HG03095 (cell line): Measurements from ENCODE around the gene CABP1.
"Not testable (repeated sequence)": the region's sequence is repeated elsewhere in the genome, so short reads cannot be mapped to it uniquely, and the experiment has no call there.

Source experiments
- ATAC-seq: cut with Tn5 transposase; IDR thresholded peaks from one replicate; pipeline ENCODE4 v1.9.1; 2021; ENCODE audit warnings: moderate library complexity; ENCODE audit not compliant: unreplicated experiment

CABP1 gene

DNA sequence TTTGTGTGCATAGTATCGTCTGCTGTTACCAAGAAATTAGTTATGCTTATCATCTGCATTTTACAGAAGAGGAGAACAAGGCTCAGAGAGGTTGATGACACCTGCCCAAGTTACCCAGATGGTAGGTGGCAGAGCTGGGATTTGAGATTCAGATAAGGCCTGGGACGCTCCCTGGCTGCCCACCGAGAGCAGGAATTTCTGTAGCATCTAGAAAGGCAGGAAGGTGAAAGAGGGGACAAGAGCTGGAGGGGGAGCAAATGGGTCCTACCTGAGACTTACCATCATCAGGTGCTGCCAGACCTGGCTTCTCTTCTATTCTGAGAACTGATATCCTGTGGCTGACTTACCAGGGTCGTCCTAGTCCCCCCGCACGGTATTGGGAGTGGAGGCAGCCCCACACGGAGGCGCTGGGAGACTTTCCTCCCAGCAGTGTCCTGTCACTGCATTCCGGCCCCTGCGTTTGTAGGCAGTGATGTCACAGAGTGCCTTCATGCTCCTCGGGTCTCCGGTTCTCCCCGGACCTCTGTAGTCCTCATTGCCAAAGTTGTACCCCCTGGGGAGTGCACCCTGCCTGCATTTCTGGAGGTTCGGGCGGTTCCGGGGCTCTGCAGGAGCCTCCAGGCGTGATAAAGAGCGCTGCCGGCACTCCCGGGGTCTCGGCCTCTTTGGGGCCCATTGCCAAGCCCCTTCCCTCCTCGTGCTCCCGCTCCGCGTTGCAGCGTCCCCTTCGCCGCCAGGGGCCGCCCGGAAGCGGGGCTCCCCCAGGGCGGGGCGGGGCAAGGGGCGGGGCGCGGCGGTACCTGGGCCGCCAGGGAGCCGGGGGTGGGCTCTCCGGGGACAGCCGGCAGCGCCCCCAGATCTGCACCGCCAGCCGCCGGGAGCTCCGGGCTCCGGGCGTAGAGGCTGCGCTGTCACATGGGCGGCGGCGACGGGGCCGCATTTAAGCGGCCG is at the start of gene CABP1:
TSS of gene CABP1 (plus strand) at position 856 of the 951 bp plus-strand sequence. CDS start at position 916, 60 bp downstream.
- peak; percentile 64 for ATAC-seq

DNA sequence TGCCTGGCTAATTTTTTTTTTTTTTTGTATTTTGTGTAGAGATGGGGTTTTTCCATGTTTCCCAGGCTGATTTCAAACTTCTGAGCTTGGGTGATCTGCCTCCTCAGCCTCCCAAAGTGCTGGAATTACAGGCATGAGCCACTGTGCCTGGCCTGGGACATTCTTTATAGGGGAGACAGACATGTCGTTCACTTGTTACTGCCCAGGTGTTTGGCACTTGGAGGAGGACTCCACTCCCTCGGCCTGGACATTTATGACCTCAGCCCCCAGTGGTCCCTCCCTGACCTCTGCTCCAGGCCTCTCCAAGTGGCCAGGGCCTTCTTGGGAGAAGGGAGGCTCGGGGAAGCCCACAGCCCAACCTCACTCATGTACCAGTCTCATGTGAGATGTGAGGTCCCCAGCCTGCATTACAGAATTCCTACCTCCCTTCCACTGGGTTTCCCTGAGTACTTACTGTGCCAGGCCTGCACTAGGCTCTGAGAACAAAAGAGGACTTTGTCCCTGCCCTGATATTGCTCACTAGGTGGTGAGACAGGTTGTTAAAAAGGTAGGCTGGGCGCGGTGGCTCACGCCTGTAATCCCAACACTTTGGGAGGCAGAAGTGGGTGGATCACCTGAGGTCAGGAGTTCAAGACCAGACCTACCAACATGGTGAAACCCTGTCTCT is 49.6 kb upstream of the CABP1 start:
- ATAC-seq, result no peak

DNA sequence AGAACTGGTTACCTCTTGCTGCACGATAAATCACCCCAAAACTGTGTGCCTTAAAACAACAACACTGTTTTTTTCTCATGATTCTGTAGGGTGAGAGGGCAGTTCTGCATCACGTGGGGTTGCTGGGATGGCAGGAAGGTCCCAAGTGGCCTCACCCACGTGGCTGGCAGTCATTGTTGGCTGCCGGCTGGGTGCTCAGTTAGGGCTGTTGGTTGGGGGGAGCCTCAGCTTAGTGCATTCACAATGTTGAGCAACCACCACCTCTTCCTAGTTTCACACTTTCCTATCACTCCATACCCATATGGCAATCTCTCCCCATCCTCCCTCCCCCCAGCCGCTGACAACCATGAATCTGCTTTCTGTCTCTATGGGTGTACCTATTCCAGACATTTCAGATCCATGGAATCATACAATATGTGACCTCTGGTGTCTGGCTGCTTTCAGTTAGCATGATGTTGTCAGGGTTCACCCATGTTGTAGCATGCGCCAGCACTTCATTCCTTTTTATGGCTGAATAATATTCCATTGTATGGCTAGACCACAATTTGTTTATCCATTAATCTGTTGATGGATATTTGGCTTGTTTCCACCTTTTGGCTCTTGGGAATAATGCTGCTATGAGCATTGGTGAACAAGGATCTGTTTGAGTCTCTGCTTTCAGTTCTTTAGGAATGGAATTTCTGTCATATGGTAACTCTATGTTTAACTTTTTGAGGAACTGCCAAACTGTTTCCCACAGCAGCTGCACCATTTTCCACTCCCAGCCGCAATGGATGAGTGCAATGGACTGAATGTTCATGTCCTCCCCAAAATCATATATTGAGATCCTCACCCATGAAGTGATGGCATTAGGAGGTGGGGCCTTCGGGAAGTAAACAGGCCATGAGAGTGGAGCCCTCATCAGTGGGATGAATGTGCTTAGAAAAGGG is 48.0 kb upstream of the CABP1 start:
- ATAC-seq, result no peak

GRCh38 chr12:120596901-120597300 is 43.5 kb upstream of the CABP1 start:
- no peak for ATAC-seq

DNA sequence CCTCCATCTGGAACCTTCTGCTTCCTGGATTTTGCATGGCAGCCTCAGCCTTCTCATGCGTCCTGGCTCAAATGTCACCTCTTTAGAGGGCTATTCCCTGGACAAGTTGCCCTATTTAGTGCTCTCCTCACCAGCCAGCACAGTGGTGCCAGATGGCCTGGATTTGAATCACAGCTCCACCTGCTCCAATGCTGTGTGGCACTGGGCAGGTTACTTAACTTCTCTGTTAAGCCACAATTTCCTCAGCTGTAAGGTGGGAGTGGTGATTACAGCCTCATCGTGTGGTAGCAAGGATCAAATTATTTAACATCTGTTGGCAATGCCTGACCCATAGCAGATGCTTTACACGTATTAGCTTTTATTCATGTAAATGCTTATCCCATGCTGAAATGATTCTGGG is 42.6 kb upstream of the CABP1 start:
- no peak for ATAC-seq

DNA sequence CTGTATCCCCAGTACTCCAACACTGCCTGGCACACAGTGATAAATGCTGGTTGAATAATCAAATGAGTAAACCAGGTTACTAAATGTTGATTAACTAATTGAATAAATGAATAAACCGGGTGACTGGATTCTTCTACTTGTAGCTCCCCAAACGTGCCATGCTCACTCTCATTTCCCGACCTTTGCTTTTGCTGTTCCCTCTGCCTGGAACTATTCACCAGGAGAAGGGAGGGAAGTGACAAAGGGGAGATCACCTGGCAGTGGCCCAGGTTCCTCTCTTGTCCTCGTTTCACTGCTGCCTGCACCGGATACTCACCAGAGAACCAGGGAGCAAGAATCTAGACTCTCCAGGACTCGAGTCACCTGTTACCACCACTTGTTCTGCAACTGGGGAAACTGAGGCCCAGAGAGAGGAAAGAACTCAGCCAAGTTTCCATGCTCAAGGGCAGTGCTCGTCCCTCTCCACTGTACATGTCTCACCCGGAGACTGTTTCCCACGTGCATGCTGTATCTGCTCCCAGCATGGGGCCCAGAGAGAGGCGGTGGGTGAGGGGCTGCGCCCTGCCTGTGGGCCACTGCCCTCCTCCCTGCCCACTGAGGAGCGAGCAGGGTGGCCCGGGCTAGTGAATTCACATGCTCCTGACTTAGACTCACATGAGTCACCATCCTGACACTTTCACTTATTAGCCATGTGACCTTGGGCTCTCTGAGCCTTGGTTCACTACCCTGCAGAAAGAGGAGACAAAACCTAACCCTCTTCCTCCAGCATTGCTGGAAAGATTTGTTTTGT is 41.6 kb upstream of the CABP1 start:
- no peak for ATAC-seq

GRCh38 chr12:120599672-120600552 is 40.5 kb upstream of the CABP1 start:
- no peak for ATAC-seq

DNA sequence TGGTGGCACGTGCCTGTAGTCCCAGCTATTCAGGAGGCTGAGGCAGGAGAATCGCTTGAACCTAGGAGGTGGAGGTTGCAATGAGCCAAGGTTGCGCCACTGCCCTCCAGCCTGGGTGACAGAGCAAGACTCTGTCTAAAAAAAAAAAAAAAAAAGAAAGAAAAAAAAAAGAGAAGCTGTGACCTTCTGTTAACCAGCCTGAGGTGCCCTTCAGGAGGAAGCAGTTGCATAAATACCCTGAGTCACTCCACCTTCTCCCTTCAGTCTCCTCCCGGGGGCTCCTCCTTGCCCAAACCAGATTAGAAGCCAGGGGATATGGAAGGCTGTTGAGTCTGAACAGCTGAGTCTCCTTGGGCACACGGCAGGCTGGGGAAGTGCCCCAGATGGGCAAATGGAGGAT is 38.0 kb upstream of the CABP1 start:
- not testable (repeated sequence) for ATAC-seq

DNA sequence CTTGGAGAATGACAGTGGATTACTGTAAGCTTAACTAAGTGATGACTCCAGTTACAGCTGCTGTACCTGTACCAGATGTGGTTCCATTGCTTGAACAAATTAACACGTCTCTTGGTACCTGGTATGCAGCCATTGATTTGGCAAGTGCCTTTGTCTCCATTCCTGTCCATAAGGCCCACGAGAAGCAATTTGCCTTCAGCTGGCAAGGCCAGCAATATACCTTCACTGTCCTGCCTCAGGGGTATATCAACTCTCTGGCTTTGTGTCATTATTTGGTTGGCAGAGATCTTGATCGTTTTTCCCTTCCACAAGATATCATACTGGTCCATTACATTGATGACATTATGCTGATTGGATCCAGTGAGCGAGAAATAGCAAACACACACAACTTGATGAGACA is 29.9 kb upstream of the CABP1 start:
- no peak for ATAC-seq

DNA sequence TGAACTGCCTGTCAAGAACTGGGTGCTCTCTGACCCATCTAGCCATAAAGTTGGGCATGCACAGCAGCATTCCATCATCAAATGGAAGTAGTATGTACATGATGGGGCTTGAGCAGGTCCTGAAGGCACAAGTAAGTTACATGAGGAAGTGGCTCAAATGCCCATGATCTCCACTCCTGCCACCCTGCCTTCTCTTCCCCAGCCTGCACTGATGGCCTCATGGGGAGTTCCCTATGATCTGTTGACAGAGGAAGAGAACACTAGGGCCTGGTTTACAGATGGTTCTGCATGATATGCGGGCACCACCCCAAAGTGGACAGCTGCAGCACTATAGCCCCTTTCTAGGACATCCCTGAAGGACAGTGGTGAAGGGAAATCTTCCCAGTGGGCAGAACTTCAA is 28.9 kb upstream of the CABP1 start:
- ATAC-seq, result not testable (repeated sequence)

GRCh38 chr12:120614848-120615247 is 25.6 kb upstream of the CABP1 start:
- ATAC-seq, result no peak

DNA sequence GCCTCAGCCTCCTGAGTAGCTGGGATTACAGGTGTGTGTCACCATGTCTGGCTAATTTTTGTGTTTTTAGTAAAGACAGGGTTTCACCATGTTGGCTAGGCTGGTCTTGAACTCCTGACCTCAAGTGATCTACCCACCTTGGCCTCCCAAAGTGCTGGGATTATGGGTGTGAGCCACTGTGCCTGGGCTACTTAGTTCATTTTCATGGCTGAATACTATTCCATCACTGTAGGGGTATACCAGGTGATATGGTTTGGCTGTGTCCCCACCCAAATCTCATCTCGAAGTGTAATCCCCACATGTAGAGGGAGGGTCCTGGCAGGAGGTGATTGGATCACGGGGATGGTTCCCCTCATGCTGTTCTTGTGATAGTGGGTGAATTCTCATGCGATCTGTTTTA is 23.2 kb upstream of the CABP1 start:
- ATAC-seq, result not testable (repeated sequence)

DNA sequence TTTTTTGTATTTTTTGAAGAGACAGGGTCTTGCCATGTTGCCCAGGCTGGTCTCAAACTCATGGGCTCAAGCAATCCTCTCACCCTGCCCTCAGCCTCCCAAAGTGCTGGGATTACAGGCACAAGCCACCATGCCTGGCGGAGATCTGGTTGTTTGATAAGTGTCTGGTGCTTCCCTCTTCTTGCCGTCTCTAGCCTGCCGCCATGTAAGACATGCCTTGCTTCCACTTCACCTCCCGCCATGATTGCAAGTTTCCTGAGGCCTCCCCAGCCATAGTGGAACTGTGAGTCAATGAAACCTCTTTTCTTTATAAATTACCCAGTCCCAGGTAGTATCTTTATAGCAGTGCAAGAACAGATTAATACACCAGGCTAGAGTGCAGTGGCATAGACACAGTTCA is 22.7 kb upstream of the CABP1 start:
- not testable (repeated sequence) for ATAC-seq

DNA sequence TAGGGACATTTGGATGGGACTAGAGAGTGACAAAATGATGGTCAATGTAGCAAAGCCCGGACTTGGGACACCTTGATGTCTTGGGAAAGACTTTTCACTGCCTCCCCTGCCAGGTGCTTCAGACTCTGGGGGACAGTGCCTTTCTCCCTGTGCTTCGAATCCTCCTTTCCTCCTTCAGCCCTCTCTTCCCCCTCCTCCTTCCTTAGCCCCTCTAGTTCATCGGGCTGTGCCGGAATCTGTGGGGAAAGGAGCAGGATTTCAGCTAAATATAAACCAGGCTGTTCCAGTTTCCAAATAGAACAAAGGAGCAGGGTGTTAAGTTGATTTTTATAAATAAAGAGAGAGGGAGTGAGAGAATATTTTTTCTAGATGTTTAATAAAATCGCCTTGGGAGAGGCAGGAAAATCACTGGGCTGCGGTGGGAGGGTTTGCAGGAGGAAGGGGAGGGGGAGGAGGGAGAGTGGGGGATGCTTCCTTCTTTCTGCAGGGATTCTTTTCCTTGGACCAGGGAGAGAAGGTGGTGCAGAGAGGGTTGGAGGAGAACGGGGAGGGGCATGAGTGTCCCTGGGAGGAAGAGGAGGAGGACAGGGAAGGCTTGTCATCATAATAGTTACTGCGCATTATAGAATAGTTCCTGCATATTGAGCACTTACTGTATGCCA is 21.3 kb upstream of the CABP1 start:
- no peak for ATAC-seq

GRCh38 chr12:120620624-120621023 is 19.8 kb upstream of the CABP1 start:
- no peak for ATAC-seq

DNA sequence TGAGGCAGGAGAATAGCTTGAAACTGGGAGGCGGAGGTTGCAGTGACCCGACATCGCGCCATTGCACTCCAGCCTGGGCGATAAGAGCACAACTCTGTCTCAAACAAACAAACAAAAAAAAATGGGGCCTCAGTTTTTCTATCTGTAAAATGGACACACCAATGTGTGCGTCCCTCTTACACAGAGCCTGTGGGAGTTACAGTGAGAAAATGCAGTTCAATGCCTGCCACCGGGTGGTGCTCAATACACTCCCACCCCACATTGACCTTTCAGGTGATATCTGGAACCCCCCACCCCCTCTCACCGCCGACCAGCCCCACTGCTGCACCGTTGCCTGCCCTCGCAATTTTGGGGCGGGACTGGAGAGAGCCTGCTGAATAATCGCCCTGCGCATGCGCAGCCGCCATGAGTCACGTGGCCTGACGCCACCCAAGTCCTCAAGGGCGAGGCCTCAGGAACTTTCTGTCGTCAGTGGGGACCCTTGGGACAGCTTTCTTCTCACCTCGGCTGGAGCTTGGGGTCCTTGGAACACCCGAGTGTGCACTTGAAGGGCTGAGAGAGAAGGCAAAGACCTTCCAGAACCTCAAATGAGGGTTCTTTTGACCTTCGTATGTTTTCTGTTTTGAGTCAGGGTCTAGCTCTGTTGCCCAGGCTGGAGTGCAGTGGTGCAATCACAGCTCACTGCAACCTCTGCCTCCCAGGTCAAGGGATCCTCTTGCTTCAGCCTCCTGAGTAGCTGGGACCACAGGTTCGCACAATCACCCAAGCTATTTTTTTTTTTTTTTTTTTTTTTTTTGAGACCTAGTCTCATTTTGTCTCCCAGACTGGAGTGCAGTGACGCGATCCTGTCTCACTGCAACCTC is 14.6 kb upstream of the CABP1 start:
- ATAC-seq, result no peak

DNA sequence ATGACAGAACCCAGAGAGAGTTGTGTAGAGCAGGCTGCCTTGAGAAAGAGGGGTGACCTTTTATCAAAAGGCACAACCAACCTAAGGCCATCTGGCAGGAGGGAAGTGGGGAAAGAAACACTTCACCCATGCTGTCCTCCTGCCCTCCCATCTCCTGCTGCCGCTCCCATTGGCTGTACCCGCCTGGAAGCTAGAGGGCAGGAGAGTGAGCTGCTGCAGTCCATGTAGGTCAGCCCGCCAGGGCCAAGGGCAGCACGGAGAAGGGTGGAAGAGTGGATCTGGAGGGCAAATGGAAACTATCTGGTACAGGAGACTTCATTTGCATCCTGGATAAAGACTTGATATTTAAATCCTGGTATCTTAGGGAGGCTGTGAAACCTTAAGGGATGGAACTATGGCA is 11.5 kb upstream of the CABP1 start:
- no peak for ATAC-seq
